GM12874 (cell line): ENCODE data around the gene KBTBD6.

Experiments used
- CTCF ChIP-seq: IDR thresholded peaks from 2 replicates; pipeline ENCODE4 v1.5.1; 2011; ENCODE audit warnings: low read depth, mild to moderate bottlenecking, control low read depth, low read length, moderate library complexity; ENCODE audit not compliant: insufficient read depth

KBTBD6 gene

GRCh38 chr13:41144576-41144975 is 12.0 kb upstream of the KBTBD6 start:
- no peak for TF ChIP-seq CTCF

GRCh38 chr13:41139296-41139966 is 6.8 kb upstream of the KBTBD6 start:
- no peak for TF ChIP-seq CTCF

GRCh38 chr13:41137951-41138350 is 5.3 kb upstream of the KBTBD6 start:
- no peak for TF ChIP-seq CTCF

GRCh38 chr13:41137241-41137640 is 4.6 kb upstream of the KBTBD6 start:
- TF ChIP-seq CTCF = no peak

GRCh38 chr13:41136396-41137031 is 3.9 kb upstream of the KBTBD6 start:
- no peak for TF ChIP-seq CTCF

- no peak for TF ChIP-seq CTCF
These were observed 1.3 kb upstream of the KBTBD6 start for GRCh38 chr13:41133951-41134350.

GRCh38 chr13:41130356-41130755 is 2.2 kb downstream of the KBTBD6 start:
- TF ChIP-seq CTCF = no peak
